GM18507 (cell line): ENCODE results near the gene INPPL1.
A peak's percentile ranks its signal among the peaks of the same experiment; 100 is the strongest.

Experiments used
- DNase-seq: peaks from one replicate; pipeline ENCODE4 v3.0.0; 2011; ENCODE audit warnings: low read depth; ENCODE audit not compliant: insufficient read length; ENCODE audit errors: extremely low spot score
- FAIRE-seq: peaks from 2 replicates; lab custom pipeline; 2011; peaks lifted over from hg19 to GRCh38; lab: Jason Lieb, UNC

The INPPL1 gene

DNA sequence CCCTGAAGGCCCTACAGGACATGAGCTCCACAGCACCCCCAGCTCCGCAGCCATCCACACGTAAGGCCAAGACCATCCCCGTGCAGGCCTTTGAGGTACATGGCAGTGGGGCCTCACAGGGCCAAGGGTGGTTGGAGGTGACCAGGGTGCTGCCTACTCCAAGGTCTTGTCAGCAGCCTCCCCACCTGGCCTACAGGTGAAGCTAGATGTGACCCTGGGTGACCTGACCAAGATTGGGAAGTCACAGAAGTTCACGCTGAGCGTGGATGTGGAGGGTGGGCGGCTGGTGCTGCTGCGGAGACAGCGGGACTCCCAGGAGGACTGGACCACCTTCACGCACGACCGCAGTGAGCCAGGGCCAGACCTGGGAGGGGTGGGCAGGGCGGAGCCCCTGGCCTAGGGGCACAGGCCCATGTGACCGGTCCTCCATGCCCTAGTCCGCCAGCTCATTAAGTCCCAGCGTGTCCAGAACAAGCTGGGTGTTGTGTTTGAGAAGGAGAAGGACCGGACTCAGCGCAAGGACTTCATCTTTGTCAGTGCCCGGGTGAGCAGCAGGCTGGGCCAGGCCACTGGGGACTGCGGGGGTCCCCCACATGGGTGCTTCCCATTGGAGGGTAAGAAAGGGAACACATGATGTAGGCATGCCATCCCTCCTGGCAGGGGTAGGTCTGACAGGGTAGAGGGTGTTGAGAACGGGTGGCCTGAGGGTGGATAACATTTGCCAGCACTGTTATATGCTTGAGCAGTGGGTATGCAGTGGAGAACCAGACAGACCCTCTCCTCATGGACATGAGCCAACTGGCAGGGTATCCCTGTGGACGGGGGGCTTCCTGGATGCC, 5.6 kb downstream of the INPPL1 start:
- FAIRE-seq (no peak), DNase-seq (no peak)

DNA sequence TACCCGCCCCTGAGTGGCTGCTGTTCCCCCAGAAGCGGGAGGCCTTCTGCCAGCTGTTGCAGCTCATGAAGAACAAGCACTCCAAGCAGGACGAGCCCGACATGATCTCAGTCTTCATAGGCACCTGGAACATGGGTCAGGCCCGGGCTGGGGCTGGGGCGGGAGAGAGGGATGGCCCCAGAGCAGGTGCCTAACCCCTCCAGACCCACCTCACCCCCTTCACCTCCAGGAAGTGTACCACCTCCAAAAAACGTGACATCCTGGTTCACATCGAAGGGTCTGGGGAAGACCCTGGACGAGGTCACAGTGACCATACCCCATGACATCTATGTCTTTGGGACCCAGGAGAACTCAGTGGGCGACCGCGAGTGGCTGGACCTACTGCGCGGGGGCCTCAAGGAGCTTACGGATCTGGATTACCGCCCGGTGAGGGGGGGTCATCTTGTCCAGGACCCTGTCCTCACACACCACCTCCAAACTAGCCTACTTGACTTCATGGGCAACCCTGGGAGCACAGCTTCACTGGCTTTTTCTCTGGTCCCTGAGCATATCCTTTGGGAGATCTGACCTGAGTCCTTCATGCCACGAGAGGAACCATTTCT, 6.3 kb downstream of the INPPL1 start:
- DNase-seq (no peak), FAIRE-seq (no peak)

DNA sequence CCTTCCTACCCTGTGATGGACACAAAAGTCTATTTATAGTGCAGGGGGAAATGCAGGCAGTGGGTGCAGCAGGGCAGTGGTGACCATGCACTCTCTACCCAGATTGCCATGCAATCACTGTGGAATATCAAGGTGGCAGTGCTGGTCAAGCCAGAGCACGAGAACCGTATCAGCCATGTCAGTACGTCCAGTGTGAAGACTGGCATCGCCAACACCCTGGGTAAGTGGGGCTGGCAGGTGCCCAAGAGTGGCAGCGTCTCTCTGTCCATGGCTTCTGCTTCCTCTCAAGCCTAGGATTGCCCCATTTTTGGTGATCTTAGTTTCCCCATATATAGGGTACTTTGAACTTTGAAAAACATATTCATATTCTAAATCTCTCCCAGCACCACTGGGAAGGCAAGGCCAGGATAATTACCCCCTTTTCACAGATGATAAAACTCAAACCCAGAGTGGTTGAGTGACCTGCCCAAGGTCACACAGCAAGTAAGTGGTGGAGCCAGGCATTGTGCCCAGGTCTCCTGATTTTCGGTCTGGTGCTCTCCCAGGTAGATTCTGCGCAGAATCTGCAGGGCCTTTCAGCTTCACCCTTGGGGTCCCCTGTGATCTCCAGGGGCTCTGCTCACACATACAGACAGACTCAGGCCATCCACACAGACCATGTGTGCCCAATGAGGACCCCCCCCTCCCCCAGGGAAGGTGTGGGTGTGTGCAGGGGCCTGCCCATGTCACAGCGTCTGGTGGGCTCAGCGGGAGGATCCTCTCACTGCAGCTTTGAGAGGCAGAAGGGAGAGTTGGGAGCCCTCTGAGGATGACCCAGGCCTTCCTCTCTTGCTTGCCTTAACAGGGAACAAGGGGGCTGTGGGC, 7.1 kb downstream of the INPPL1 start:
- FAIRE-seq: no peak
- no peak for DNase-seq

DNA sequence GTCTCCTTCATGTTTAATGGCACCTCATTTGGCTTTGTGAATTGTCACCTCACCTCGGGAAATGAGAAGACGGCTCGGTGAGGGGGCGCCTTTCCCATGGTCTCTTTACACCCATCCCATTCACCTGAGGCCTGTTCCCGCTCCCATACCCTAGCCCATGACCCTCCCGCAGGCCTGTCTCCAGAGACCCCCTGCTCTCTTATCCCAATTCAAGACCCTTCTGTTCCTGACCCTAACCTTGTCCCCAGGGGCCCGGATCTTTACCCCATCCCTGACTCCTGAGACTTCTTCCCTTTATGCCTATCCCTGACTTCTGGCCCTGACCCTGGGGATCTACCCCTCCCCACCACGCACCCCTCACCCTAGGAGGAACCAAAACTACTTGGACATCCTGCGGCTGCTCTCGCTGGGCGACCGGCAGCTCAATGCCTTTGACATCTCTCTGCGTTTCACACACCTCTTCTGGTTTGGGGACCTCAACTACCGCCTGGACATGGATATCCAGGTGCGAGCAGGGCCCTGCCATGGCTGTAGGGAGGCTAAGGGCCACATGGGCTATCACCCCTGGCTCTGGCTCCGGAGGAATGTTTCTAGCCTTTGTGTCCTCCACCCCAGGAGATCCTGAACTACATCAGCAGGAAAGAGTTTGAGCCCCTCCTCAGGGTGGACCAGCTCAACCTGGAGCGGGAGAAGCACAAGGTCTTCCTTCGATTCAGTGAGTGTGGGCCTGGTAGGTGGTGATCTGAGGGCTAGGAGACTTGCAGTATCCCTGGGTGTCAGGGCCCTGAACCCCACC, 7.9 kb downstream of the INPPL1 start:
- FAIRE-seq: no peak
- DNase-seq: no peak

DNA sequence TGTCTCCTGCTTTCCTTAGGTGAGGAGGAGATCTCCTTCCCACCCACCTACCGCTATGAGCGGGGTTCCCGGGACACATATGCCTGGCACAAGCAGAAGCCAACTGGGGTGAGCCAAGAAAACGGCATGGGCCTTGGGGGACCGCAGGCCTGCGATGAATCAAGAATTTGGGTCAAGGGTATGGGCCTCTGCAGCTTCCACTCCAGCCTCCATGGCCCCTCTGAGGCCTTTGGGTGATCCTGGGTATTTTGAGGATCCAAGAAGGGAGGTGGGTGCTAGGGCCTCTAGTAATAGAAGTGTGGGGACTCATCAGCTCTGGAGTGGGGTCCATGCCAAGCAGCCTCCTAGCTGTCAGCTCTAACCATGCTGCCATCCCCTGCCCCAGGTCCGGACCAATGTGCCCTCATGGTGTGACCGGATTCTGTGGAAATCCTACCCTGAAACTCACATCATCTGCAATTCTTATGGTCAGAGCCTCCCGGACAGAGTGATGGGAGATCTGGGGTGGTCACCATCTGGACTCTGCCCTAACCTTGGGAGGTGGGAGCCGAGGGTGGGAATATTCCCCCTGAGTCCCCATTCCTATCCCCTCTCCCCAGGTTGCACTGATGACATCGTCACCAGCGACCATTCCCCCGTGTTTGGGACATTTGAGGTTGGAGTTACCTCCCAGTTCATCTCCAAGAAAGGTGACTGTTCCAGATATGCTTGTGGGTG, 8.6 kb downstream of the INPPL1 start:
- no peak for FAIRE-seq
- no peak for DNase-seq

DNA sequence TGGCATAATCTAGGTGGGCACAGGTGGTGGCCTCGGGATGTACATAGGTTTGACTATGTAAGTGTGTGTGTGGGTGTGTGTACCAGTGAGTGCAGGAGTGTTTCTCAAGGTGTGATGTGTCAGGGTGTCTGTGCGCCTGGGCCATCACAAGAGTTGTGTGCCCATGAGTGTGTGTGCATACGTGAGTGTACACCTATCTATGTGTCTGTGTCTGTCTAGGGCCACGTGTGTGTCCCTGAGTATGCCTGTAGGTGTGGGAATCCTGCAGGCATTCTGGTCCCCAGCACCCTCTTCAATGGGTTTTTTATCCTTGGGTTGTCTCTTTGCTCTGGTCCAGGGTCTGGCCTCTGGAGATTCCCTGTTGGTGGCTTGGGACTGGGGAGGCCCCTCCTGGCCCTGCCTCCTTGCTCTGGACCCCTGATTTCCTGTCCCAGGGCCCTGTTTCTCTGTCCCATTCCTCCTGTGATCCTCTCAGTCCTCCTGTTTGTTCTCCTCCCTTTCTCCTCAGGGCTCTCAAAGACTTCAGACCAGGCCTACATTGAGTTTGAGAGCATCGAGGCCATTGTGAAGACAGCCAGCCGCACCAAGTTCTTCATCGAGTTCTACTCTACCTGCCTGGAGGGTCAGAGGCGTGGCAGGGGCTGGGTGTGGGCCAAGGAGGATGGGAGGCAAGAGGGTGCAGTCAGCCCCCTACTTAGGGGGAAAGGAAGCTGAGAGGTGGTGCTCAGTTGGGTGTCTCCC, 9.4 kb downstream of the INPPL1 start:
- DNase-seq: no peak
- FAIRE-seq: no peak

DNA sequence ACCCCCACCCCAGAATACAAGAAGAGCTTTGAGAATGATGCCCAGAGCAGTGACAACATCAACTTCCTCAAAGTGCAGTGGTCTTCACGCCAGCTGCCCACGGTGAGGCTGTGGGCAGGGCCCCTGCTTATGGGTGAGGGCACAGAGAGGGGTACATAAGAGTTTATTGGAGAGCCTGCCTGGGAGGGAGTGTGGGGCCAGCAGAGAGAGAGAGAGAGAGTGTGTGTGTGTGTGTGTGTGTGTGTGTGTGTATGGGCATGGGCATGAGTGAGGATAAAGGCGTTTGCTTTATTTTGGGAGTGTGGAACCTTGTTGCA, 9.9 kb downstream of the INPPL1 start:
- DNase-seq: no peak
- FAIRE-seq: no peak

DNA sequence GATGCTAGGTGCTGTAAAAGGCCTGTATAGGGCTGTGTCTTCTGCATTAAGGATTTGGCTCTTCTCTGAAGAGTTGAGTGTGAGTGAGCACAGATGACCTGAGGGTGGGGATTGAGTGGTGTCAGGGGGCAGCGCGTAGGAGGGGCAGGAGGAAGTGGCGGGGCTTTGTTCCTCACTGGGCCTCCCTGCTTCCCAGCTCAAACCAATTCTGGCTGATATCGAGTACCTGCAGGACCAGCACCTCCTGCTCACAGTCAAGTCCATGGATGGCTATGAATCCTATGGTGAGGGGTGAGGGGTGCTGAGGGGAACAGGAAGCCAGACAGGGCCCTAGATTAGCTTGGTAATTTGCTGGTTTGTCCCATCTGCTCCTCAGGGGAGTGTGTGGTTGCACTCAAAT, 10.4 kb downstream of the INPPL1 start:
- FAIRE-seq (no peak), DNase-seq (no peak)

DNA sequence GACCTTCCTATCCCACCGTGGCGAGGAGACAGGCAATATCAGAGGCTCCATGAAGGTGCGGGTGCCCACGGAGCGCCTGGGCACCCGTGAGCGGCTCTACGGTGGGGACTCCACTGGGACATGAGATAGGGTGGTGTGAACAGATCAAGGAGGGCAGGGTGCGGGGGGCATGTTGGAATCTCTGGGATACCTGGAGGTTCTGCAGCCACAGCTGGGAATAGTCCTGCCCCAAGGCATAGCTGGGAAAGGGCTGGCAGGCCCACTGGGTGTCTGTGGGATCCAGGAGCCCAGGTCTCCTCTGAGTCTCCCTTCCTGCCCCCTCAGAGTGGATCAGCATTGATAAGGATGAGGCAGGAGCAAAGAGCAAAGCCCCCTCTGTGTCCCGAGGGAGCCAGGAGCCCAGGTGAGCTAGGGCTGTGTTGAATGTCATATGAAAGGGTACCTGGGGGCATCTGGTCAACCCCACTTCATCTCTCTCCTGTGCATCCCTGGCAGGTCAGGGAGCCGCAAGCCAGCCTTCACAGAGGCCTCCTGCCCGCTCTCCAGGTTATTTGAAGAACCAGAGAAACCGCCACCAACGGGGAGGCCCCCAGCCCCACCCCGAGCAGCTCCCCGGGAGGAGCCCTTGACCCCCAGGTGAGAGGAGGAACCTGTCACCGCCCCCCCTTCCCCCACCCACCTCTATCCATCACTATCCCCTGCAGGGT, 10.9 kb downstream of the INPPL1 start:
- FAIRE-seq: no peak
- no peak for DNase-seq

DNA sequence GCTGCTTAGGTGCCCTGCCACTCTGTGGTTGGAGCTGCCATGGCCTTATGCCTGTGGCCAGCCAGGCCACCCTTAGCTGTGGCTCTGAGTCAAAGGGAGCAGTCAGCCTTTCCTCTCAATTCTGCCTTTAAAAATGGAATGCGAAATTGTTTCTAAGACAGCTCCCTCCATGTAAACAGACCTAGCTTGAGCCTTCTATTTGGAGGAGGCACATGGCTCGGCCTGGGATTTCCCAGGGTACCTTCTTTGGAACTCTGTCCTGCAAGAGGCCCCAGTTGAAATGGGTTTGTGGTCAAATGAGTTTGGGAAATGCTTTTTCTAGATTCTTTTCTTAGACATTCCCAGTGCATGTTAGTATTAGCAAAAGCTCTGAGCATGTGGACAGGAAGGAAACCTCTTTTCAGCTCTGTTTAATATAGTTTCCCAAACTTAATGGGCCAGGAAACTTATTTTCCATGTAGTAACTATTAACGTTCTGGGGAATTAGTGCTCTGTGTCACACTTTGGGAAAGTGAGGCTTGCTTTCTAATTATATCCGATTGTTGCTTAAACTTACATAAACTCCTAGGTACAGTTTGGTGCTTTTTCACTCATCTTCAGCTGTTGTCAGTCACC, 11.6 kb downstream of the INPPL1 start:
- no peak for FAIRE-seq

DNA sequence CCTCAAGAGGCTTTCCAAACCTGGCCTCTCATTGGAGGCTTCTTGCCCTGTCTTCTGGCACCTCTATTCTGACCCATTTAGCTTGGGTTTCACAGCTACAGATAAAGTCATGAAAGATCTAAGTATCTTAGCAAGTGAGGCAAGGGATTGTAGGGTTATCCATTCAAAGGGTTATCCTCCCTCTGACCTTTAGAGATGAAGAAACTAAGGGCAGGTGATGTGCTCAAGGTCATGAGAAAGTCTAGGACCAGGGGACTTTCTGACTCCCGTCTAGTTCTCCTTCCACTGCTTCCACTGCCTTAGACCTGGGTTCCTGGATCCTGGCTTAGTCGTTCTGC, 12.2 kb downstream of the INPPL1 start:
- DNase-seq (no peak), FAIRE-seq (no peak)

More for the DNA sequence above, 11.6 kb downstream of the INPPL1 start:
- no peak for DNase-seq

DNA sequence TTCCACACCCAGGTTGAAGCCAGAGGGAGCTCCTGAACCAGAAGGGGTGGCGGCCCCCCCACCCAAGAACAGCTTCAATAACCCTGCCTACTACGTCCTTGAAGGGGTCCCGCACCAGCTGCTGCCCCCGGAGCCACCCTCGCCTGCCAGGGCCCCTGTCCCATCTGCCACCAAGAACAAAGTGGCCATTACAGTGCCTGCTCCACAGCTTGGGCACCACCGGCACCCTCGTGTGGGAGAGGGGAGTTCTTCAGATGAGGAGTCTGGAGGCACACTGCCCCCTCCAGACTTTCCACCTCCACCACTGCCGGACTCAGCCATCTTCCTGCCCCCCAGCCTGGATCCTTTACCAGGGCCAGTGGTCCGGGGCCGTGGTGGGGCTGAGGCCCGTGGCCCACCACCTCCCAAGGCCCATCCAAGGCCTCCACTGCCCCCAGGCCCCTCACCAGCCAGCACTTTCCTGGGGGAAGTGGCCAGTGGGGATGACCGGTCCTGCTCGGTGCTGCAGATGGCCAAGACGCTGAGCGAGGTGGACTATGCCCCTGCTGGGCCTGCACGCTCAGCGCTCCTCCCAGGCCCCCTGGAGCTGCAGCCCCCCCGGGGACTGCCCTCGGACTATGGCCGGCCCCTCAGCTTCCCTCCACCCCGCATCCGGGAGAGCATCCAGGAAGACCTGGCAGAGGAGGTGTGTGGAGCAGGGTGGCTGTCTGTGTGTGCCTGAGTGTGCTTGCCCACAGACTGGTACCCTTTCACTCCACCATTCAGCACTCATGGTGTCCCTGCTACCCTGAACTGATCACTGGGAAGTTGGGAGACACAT, 12.8 kb downstream of the INPPL1 start:
- FAIRE-seq: no peak

DNA sequence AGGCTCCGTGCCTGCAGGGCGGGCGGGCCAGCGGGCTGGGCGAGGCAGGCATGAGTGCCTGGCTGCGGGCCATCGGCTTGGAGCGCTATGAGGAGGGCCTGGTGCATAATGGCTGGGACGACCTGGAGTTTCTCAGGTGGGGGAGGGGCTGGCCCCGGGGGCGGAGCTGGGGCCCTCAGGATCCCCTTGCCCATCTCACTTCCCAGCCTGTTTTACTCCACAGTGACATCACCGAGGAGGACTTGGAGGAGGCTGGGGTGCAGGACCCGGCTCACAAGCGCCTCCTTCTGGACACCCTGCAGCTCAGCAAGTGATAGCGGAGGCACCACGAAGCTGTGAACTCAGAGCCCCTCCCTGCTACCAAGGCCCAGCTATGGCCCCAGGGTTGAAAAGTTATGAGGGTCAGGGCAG, 13.5 kb downstream of the INPPL1 start:
- DNase-seq (peak; percentile 75), FAIRE-seq (peak; percentile 68)

More for the DNA sequence above, 12.8 kb downstream of the INPPL1 start:
- DNase-seq: no peak

DNA sequence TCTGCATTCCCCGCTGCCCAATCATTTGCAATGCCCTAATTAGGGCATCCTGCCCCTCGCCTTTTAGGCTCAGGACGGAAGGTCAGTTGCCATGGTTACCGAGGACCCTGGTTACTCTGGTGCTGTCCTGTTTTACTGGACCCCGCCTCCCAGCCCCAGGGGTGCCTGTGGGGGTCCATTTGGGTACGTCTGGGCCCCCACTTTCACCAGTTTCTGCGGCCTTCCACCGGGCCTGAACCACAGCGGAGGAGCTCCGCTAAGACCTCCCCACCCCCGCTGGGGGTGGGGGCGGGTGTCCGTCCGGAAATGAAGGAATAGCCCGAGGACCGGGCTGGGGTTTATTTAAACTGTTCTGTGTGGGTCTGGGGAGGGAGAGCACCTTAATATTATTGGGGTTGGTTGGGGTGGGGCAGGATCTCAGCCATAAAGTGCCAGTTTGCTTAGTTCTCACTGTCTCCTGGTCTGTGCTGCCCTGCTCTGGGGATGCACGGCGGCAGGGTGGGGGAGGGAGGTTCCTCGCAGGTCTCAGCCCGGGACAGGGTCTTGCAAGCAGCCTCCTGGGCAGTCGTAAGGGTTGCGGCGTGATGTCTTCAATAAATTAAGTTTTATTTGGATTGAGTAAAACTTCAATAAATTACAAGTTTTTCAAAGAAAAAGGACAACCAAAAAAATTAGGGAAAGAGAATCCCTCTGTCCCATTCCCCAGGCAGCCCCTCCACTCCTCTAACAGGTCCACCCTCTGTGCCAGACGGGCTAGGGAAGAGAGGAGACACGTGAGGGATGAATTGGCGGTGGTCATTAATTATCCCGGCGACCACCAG, 14.1 kb downstream of the INPPL1 start:
- FAIRE-seq (no peak), DNase-seq (no peak)

DNA sequence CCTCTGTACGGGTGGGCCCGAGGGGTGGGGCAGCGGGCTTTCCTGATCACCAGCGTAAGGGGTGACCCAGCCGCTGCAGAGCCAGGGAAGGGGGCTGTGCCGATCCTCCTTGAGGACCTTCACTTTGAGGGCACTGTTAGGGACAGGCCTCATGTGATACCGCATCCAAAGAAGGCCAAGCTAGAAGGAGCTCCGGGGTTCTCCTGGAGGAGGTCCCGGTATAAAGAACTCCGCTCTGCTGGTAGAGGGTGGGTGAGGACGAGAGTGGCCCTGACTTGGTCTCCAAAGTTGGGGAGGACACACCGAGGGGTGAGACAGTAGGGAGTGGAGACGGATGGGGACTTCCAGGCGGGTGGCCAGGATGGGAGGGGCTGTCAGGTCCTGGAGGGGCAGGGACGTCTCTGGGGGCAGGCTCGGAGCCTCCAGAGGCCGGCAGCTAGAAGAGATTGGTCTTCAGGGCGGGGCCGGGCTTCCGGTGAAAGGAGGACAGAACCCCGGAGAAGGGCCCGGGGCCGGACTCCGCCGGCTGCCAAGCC, 14.8 kb downstream of the INPPL1 start:
- FAIRE-seq (peak; percentile 26), DNase-seq (peak; percentile 57)
